OCI-LY1 (cell line): ENCODE data around the gene TMEFF2.

Experiments
- EZH2 ChIP-seq: fragments of 200-600 bp; sonication (generic), shearing (Covaris generic); IDR thresholded peaks from 2 replicates; pipeline ENCODE4 v1.8.0; 2017; ENCODE audit warnings: borderline replicate concordance, mixed run types, mild to moderate bottlenecking, antibody characterized with exemption, low read length, moderate library complexity, mixed read lengths
- TF ChIP-seq, protein P1 (sequence below): fragments of 200-600 bp; sonication (generic), shearing (Covaris generic); IDR thresholded peaks from 2 replicates; pipeline ENCODE4 v1.5.1; 2017; ENCODE audit warnings: mild to moderate bottlenecking, antibody characterized with exemption, low read length, moderate library complexity, mixed read lengths

DNA sequence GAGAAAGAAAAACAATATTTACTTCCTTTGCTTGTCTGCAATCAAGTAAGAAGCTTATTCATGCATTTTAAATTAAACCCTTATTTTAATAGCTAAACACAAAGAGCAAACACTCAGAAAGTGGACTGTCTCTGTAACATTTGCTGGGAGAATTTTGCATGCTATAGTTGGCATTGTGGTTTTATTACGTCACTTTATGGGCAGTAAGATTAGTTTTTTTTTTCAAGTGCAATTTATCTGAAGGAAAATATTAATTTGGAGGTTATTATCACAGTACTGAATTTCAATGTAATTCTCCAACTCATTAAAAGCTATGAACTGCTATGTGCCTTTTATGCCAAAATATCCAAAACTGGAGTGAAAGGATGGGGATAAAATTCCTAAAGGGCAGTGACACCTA, 103.3 kb downstream of the TMEFF2 start:
- TF ChIP-seq, protein P1, sequence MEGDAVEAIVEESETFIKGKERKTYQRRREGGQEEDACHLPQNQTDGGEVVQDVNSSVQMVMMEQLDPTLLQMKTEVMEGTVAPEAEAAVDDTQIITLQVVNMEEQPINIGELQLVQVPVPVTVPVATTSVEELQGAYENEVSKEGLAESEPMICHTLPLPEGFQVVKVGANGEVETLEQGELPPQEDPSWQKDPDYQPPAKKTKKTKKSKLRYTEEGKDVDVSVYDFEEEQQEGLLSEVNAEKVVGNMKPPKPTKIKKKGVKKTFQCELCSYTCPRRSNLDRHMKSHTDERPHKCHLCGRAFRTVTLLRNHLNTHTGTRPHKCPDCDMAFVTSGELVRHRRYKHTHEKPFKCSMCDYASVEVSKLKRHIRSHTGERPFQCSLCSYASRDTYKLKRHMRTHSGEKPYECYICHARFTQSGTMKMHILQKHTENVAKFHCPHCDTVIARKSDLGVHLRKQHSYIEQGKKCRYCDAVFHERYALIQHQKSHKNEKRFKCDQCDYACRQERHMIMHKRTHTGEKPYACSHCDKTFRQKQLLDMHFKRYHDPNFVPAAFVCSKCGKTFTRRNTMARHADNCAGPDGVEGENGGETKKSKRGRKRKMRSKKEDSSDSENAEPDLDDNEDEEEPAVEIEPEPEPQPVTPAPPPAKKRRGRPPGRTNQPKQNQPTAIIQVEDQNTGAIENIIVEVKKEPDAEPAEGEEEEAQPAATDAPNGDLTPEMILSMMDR, result no peak
- no peak for TF ChIP-seq EZH2
